Nephron progenitor cell (in vitro differentiated cells): ENCODE data around the gene LIME1.

Source experiments
- DNase-seq: peaks from one replicate; pipeline ENCODE4 v3.0.0; 2021
- H3K27ac Mint-ChIP-seq: 2 replicates; pipeline ENCODE4 v1.8.0; 2021; ENCODE audit warnings: mild to moderate bottlenecking, moderate library complexity, mixed read lengths
- H3K27me3 Mint-ChIP-seq: 2 replicates; pipeline ENCODE4 v1.8.0; 2021; ENCODE audit warnings: mild to moderate bottlenecking, low read depth, mixed read lengths; ENCODE audit not compliant: poor library complexity
- H3K36me3 Mint-ChIP-seq: 2 replicates; pipeline ENCODE4 v1.8.0; 2021; ENCODE audit warnings: low read depth, mixed read lengths
- H3K4me1 Mint-ChIP-seq: 2 replicates; pipeline ENCODE4 v1.8.0; 2021; ENCODE audit warnings: mixed read lengths
- H3K4me3 Mint-ChIP-seq: 2 replicates; pipeline ENCODE4 v1.8.0; 2021; ENCODE audit warnings: mild to moderate bottlenecking, moderate library complexity, mixed read lengths
- H3K9me3 Mint-ChIP-seq: 2 replicates; pipeline ENCODE4 v1.8.0; 2021; ENCODE audit warnings: mild to moderate bottlenecking, moderate library complexity, mixed read lengths
- CTCF ChIP-seq: fragments of 200-600 bp; sonication (generic); IDR thresholded peaks from 2 replicates; pipeline ENCODE4 v1.5.0; 2021; ENCODE audit warnings: antibody characterized with exemption

Gene LIME1

GRCh38 chr20:63693733-63694583 is 42.5 kb upstream of the LIME1 start:
- Mint-ChIP-seq H3K9me3 (peaks cover 3% of the 10 kb centered on the region), H3K4me3 (no peak overlapping the region), H3K27ac (no peak overlapping the region)

GRCh38 chr20:63694584-63695423 is 41.7 kb upstream of the LIME1 start:
- no peak for TF ChIP-seq CTCF
- no peak overlapping the region for H3K4me3 Mint-ChIP-seq

More at GRCh38 chr20:63693733-63694583, 42.5 kb upstream of the LIME1 start:
- no peak for DNase-seq
- H3K4me1 Mint-ChIP-seq: peaks cover 20% of the 10 kb centered on the region
- H3K27me3 Mint-ChIP-seq: no peaks in the 10 kb centered on the region
- TF ChIP-seq CTCF: no peak
- H3K36me3 Mint-ChIP-seq: peaks cover 5% of the 10 kb centered on the region

GRCh38 chr20:63695424-63696305 is 40.8 kb upstream of the LIME1 start:
- Mint-ChIP-seq H3K36me3 (peaks cover 5% of the 10 kb centered on the region), H3K27ac (no peak overlapping the region), H3K4me1 (peaks cover 27% of the 10 kb centered on the region), H3K4me3 (no peak overlapping the region), H3K9me3 (peaks cover 3% of the 10 kb centered on the region), H3K27me3 (no peaks in the 10 kb centered on the region)
- DNase-seq: no peak
- no peak for TF ChIP-seq CTCF

More at GRCh38 chr20:63694584-63695423, 41.7 kb upstream of the LIME1 start:
- DNase-seq: no peak
- H3K9me3 Mint-ChIP-seq: peaks cover 3% of the 10 kb centered on the region
- H3K36me3 Mint-ChIP-seq: peaks cover 5% of the 10 kb centered on the region
- H3K27me3 Mint-ChIP-seq: no peaks in the 10 kb centered on the region
- peaks cover 20% of the 10 kb centered on the region for H3K4me1 Mint-ChIP-seq
- H3K27ac Mint-ChIP-seq: no peak overlapping the region

- no peak overlapping the region for H3K27ac Mint-ChIP-seq
- H3K9me3 Mint-ChIP-seq: peaks cover 3% of the 10 kb centered on the region
- H3K36me3 Mint-ChIP-seq: peaks cover 5% of the 10 kb centered on the region
- no peaks in the 10 kb centered on the region for H3K27me3 Mint-ChIP-seq
- H3K4me1 Mint-ChIP-seq: peaks cover 26% of the 10 kb centered on the region
- TF ChIP-seq CTCF: no peak
- DNase-seq: no peak
- no peak overlapping the region for H3K4me3 Mint-ChIP-seq
Observed at GRCh38 chr20:63696306-63696627, 40.2 kb upstream of the LIME1 start.

GRCh38 chr20:63696628-63697356 is 39.7 kb upstream of the LIME1 start, which contains the start of gene TNFRSF6B:
TNFRSF6B (plus strand) TSS chr20:63696652; CDS start chr20:63696768, 116 bp downstream.
- TF ChIP-seq CTCF: no peak
- Mint-ChIP-seq H3K9me3 (peaks cover 3% of the 10 kb centered on the region), H3K4me1 (peaks cover 24% of the 10 kb centered on the region), H3K4me3 (no peak within 1 kb of the TSS), H3K36me3 (peaks cover 5% of the 10 kb centered on the region), H3K27me3 (no peaks in the 10 kb centered on the region), H3K27ac (no peak within 1 kb of the TSS)
- peak; percentile 32 for DNase-seq
